ENCODE measurements around the gene CFAP299.

Gene CFAP299

GRCh38 chr4:80963051-80963450 is 627.5 kb downstream of the CFAP299 start:
- no peak for DNase-seq

DNA sequence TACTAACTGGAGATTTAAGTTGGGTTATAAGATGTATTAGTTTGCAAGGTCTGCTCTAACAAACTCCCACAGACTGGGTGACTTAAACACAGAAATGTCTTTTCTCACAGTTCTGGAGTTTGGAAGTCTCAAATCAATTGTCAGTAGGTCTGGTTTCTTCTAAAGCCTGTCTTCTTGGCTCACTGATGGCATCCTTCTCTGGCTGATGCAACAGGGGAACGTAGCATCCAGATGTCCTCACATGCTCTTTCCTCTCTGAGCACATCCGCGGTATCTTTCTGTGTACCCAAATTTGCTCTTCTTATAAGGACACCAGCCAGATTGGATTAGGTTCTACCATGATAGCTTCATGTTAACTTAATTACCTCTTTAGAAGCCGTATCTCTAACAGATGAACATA is 631.8 kb downstream of the CFAP299 start:
- no peak for DNase-seq

DNA sequence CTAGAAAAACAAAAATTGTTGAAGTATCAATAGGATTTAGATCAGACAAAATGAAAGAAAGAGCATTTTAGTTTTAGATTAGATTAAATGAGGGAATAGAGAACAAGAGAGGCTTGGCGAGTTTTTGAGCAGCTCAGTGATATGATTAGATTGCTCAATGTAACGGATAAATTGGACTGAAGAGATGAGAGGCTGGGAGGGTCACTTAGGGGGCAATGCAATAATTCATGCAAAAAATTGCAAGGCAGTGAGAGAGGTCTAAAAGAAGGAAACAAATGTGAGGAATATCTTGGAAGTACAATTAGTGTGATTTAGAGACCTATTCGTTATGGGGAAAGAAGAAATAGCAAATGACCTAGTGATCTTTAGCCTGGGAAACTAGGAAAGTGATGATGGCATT is 644.7 kb downstream of the CFAP299 start:
- DNase-seq = no peak

- DNase-seq = no peak
Observed at GRCh38 chr4:80986011-80986410, 650.5 kb downstream of the CFAP299 start.

- peak; percentile 20 for DNase-seq
Observed at GRCh38 chr4:80989921-80990544, 654.5 kb downstream of the CFAP299 start.

DNA sequence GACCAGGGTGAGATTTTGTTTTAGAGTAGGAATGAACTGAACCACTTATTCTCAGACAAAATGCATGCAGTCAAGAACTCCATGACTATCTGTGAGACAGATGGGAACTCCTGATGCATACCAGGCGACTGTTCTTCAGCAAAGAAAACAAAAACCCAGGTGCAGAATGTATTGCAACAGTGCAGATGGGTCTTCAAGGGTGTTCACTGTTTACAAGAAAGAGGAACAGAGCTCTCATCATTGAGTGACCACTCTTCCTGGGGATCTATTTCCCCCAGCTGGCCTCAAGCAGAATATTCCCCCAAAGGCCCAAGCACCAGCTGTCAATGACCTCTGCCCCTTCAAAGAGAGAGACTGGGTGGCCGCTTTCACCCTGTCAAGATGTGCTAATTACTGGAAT is 655.3 kb downstream of the CFAP299 start:
- DNase-seq = no peak

- DNase-seq = no peak
Observed at GRCh38 chr4:80999943-81000342, 664.4 kb downstream of the CFAP299 start.

DNA sequence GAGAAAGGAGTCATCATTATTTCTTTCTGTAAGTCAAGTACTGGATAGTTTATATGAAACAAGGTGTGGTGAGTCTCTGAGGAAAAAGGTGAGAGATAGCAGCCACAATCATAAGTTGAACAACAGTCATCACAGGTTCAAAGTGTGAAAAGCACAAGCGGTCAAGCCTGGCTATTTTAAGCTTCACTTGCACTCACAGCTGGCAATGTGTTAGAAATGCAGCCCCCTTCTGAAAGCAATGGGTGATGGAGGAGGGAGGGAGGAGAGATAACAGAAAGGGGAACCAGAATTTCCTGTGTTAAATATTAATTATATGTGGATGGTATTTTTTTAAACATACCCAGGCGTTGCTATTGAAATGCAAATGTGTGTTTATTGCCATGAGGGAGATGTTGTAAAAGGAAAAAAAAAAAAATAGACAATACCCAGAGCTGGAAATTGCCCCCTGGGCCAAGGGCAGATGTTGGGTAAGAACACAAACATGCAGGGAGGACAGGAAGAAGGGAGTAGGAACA is 668.1 kb downstream of the CFAP299 start:
- no peak for DNase-seq

DNA sequence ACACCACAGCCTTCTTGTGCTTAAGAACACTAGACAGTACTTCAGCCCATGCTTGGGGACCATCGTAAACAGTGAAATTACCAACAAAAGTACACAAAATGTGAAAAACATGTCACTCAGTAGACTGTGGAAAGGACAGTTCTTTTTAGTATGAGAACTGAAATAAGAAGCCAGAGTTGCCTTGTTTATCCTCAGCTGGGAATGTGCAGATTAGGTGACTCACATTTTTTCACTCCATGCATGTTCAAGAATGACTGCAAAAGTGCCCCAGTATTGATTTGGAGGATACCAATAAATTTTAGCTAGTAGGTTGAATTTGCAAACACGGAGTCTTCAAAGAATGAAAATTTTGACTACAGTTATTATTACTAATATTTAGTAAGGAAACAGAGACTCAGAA is 671.9 kb downstream of the CFAP299 start:
- DNase-seq = no peak

Data from NCI-H1417 treated with DMSO at 0.1 percent for 48 hours (cell line).